Common myeloid progenitor, CD34-positive (primary cell): ENCODE results near the gene RANBP17.

Experiments used
- CTCF ChIA-PET: fragments of 350-600 bp; sonication (Branson Sonifier 250); formaldehyde crosslinking; loops from one replicate; lab custom pipeline; 2021; ENCODE audit warnings: antibody characterized with exemption; lab: Charles Lee
- POLR2A ChIA-PET: fragments of 350-600 bp; sonication (Branson Sonifier 250); formaldehyde crosslinking; loops from one replicate; lab custom pipeline; 2021; ENCODE audit warnings: antibody characterized with exemption; lab: Charles Lee
- DNase-seq, 3 donors: peaks; one replicate each; pipeline versions ENCODE4 v3.0.0 to v3.0.0-alpha.2; 2013
- H3K27ac ChIP-seq, 2 experiments: 1 replicate in 1 of 2; 2 replicates in 1 of 2; pipeline ENCODE4 v1.7.0; 2013; ENCODE audit warnings: inconsistent platforms in 2 of 2, low read length in 2 of 2, mild to moderate bottlenecking in 2 of 2, low read depth in 1 of 2, moderate library complexity in 1 of 2; ENCODE audit not compliant: severe bottlenecking in 2 of 2, insufficient read depth in 1 of 2, poor library complexity in 1 of 2
- H3K27me3 ChIP-seq, 5 experiments: replicated peaks in 2 of 5; 1 replicate in 3 of 5; 2 replicates in 2 of 5; pipeline versions ENCODE4 v1.6.1 to v1.7.0; 2013; ENCODE audit warnings: low read length in 4 of 5, mild to moderate bottlenecking in 2 of 5, moderate library complexity in 2 of 5, inconsistent platforms in 1 of 5; ENCODE audit not compliant: insufficient read depth in 5 of 5, control insufficient read depth in 4 of 5
- H3K36me3 ChIP-seq, 4 experiments: 1 replicate in 2 of 4; 2 replicates in 2 of 4; pipeline versions ENCODE4 v1.6.1 to v1.7.0; 2013; ENCODE audit warnings: low read length in 3 of 4, control low read depth in 1 of 4, mild to moderate bottlenecking in 1 of 4; ENCODE audit not compliant: control insufficient read depth in 4 of 4, insufficient read depth in 4 of 4
- H3K4me1 ChIP-seq, 4 experiments: 1 replicate in 3 of 4; 2 replicates in 1 of 4; pipeline versions ENCODE4 v1.6.1 to v1.7.1; 2013; ENCODE audit warnings: low read length in 3 of 4, mild to moderate bottlenecking in 3 of 4, control low read depth in 1 of 4, inconsistent platforms in 1 of 4, moderate library complexity in 1 of 4; ENCODE audit not compliant: control insufficient read depth in 4 of 4, insufficient read depth in 4 of 4; ENCODE audit errors: control extremely low read depth in 1 of 4
- H3K4me3 ChIP-seq, 7 experiments: 1 replicate in 4 of 7; 2 replicates in 3 of 7; pipeline versions ENCODE4 v1.5.1 to v1.7.0; 2013; ENCODE audit warnings: mild to moderate bottlenecking in 7 of 7, low read length in 6 of 7, moderate library complexity in 6 of 7, inconsistent platforms in 2 of 7, low read depth in 2 of 7, control low read depth in 1 of 7; ENCODE audit not compliant: insufficient read depth in 4 of 7, control insufficient read depth in 1 of 7; ENCODE audit errors: extremely low read depth in 1 of 7
- H3K9me3 ChIP-seq, 5 experiments: 1 replicate in 4 of 5; 2 replicates in 1 of 5; pipeline versions ENCODE4 v1.6.1 to v1.7.1; 2013; ENCODE audit warnings: low read length in 4 of 5, mild to moderate bottlenecking in 2 of 5, inconsistent platforms in 1 of 5, low read depth in 1 of 5, moderate library complexity in 1 of 5; ENCODE audit not compliant: control insufficient read depth in 4 of 5, insufficient read depth in 2 of 5; ENCODE audit errors: control extremely low read depth in 1 of 5
- WGBS: methylation state at CpG from one replicate; pipeline ENCODE4 v1.1.5; 2013; ENCODE audit not compliant: insufficient coverage; 5-methylcytosine and 5-hydroxymethylcytosine counted together

The RANBP17 gene

DNA sequence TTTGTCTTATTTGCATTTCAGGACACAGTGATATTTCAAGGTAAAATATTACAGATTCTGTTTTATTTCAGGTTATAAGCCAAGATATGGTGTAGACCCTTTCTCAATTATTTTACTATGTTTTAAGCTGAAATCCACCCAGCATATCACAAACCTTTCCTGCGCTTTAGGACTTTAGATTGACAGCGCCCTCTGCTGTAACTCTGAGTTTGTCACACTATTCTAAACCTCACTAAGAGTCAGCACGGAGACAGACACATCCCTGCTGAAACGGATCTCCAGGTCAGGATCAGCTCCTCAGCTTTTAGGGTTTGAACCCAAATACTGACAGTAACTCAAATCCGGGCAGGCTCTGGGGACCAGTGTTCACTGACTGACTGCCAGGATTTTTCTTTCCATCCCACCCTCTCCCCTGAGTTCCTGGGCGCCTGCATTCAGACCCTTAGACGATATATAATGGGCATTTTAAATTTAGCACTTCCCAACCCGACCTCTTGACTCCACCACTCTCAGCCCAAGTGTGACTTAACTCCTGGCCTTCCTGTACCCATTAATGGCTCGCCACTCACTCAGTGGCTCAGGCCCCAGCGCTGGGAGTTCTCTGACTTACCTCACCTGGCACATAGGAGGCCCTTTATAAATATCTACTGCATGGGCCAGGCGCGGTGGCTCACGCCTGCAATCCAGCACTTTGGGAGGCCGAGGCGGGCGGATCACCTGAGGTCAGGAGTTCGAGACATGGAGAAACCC is 480.7 kb downstream of the RANBP17 start:
- Histone ChIP-seq H3K4me1 (no peaks in the 10 kb centered on the region), H3K27me3 (peaks cover 0 to 13% (median 5%) of the 10 kb centered on the region in 5 experiments), H3K4me3 (no peak overlapping the region), H3K36me3 (no peaks in the 10 kb centered on the region), H3K27ac (no peak overlapping the region), H3K9me3 (no peaks in the 10 kb centered on the region)
- peak; percentile 65 to 83 (median 77) for DNase-seq
- POLR2A ChIA-PET, result no interaction called here
- CTCF ChIA-PET, result interaction anchor here (0.9 to 6.0 kb wide), 14 partner anchors 10 to 597 kb away, joined by 3 to 25 read pairs (median 4); no protein-coding TSS in a partner anchor
- WGBS, result 75% methylated on average over 15 of the region's 17 CpGs

DNA sequence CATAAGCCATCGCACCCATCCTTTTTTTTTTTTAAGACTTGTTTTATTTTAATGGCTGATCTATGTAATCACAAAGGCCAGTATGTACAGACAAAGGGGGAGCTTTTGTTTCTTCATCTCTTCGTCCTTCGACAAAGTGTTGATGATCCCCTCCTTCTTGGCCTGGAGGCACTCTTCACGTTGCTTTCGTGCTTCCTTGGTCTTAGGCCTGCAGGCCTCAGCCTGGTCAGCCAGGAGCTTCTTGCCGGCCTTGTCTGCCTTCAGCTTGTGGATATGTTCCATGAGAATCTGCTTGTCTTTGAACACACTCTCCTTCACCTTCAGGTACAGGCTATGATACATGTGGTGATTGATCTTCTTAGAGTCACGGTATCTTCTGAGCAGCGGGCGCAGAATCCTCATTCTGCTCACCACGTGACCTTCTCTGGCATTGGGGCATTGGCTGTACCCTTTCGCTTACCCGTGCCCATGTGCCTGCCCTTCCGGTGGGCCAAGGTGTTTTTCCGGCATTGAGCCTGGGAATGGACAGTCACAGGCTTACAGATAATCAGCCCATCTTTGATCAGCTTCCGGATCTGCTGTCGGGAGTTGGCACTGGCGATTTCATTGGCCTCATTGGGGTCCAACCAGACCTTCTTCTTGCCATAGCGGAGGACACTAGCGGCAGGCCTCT is 483.3 kb downstream of the RANBP17 start:
- Histone ChIP-seq H3K36me3 (no peaks in the 10 kb centered on the region), H3K4me1 (no peaks in the 10 kb centered on the region), H3K27me3 (peaks cover 0 to 5% (median 0%) of the 10 kb centered on the region in 5 experiments), H3K9me3 (no peaks in the 10 kb centered on the region), H3K4me3 (no peak overlapping the region), H3K27ac (no peak overlapping the region)
- POLR2A ChIA-PET, result no interaction called here
- DNase-seq, result no peak
- CTCF ChIA-PET, result interaction anchor here (1.1 to 6.0 kb wide), 2 partner anchors 8 to 21 kb away, joined by 3 to 25 read pairs; no protein-coding TSS in a partner anchor
- 98% methylated on average over 16 of the region's 19 CpGs for WGBS
